ENCODE data around the gene ARPC1B. TPM values are rescaled to one million over a fixed set of nuclear protein-coding genes. Genes with fewer than 3 reads are reported as not detected.
"Not testable (repeated sequence)": the region's sequence is repeated elsewhere in the genome, so short reads cannot be mapped to it uniquely, and the experiment has no call there.

The ARPC1B gene
- total RNA-seq, 1 donor from 2014 or later: 300 TPM

DNA sequence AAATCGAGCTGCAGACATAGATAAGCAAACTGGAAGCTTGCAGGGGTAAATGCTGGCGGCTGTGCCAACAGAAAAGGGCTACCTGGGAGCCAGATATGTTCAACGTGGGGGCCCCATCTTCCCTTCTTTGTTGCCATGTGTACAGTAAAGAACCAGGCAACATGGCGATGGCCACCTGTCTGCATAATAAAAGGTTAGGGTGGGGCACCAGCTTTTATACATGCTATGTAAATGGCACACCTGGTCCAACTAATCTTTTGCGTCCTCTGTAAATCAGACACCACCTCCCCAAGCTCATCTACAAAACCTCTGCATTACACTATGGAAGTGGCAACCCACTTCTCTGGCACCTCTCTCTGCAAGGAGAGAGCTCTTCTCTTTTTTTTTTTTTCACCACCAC, 48.1 kb downstream of the ARPC1B start:
- ChIA-PET POLR2A (interaction anchor here (0.7 to 1.3 kb wide), 2 partner anchors 14 to 16 kb away, joined by 3 read pairs; partner anchors contain the start of genes BUD31 and PTCD1), CTCF (no interaction called here)
- no peaks in the 10 kb centered on the region for H3K9me3 Mint-ChIP-seq

DNA sequence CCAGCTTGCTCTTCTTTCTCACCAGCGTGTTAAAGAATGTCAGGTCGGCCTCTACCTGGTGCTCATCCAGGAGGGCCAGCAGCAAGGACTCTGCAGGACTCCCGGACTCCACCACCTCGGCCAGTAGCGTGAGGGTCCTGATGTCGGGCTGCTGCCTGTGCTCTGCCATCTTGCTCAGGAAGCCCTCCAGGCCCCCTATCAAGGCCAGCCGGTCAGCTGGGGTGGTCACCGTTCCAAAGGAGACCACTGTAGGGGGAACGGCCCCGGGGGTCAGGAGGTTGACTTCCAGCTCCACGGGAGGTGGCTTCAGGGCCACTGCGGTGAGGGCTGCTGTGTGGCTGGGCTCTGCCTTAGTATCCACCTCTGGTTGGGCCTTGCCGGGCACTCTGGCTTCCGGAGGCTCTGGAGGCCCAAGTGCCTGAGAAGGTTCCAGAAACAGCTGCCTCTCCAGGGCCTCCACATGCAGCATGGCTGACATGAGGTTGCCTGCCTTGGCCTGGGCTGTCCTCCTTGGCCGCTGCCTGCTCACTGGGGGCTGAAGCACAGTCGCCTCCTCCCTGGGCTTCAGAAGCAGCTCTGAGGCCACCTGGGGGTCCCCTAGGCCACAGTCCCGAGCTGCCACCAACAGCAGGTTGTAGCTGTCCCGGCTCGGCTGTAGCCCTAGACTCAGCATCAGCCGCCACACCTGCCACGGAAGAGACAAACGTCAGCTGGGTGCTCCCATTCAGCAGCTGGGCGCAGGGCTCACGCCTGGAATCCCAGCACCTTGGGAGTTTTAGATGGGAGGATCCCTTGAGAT, 50.6 kb downstream of the ARPC1B start:
- Mint-ChIP-seq H3K27ac (peak overlapping the region; percentile 53), H3K27me3 (no peaks in the 10 kb centered on the region), H3K4me1 (no peaks in the 10 kb centered on the region), H3K4me3 (no peak overlapping the region), H3K36me3 (ENCODE audit: low read depth) (peaks cover 64% of the 10 kb centered on the region), H3K9me3 (no peaks in the 10 kb centered on the region)
- DNase-seq (no peak), ATAC-seq (ENCODE audit: low read depth) (no peak)
- ChIA-PET CTCF (no interaction called here), POLR2A (interaction anchor here (0.6 kb wide), 1 partner anchor 9 kb away, joined by 7 read pairs; no protein-coding TSS in a partner anchor)
- TF ChIP-seq, protein P1, sequence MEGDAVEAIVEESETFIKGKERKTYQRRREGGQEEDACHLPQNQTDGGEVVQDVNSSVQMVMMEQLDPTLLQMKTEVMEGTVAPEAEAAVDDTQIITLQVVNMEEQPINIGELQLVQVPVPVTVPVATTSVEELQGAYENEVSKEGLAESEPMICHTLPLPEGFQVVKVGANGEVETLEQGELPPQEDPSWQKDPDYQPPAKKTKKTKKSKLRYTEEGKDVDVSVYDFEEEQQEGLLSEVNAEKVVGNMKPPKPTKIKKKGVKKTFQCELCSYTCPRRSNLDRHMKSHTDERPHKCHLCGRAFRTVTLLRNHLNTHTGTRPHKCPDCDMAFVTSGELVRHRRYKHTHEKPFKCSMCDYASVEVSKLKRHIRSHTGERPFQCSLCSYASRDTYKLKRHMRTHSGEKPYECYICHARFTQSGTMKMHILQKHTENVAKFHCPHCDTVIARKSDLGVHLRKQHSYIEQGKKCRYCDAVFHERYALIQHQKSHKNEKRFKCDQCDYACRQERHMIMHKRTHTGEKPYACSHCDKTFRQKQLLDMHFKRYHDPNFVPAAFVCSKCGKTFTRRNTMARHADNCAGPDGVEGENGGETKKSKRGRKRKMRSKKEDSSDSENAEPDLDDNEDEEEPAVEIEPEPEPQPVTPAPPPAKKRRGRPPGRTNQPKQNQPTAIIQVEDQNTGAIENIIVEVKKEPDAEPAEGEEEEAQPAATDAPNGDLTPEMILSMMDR (IDR thresholded peaks at IDR 0.05): no peak
- intact Hi-C loops (cut with micrococcal nuclease): no loop called here

More for the DNA sequence above, 48.1 kb downstream of the ARPC1B start:
- no peak for DNase-seq
- peaks cover 71% of the 10 kb centered on the region for H3K36me3 Mint-ChIP-seq (ENCODE audit: low read depth)
- intact Hi-C loops (cut with micrococcal nuclease): no loop called here
- H3K27me3 Mint-ChIP-seq: no peaks in the 10 kb centered on the region
- no peak overlapping the region for H3K27ac Mint-ChIP-seq
- TF ChIP-seq, protein P1 (IDR thresholded peaks at IDR 0.05): no peak
- no peak overlapping the region for H3K4me3 Mint-ChIP-seq
- H3K4me1 Mint-ChIP-seq: no peaks in the 10 kb centered on the region
- ATAC-seq (ENCODE audit: low read depth): no peak

DNA sequence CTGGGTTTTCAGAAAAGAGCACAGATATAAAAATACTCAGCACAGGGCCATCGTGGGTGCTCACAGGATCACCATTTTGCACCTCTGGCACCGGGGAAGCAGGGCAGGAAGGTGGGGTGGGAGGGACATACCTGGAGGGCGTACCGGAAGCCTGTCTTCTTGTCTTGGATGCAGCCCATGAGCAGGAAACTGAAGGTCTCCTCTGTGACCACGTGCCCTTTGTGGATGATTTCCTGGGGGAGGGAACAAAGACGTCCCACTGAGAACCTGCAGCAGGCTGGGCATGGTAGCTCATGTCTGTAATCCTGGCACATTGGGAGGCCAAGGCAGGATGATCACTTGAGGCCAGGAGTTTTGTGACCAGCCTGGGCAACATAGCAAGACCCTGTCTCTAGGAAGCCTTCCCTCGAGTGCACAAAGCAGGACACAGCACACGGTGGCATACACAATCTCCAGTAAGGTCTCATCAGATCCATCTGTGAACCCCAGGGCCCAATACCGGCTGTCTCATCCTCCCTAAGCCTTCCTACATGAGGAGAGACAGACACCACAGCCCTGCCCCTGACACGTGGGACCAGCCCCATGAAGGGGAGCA, 54.5 kb downstream of the ARPC1B start:
- Mint-ChIP-seq H3K4me3 (no peak overlapping the region), H3K4me1 (no peaks in the 10 kb centered on the region), H3K27ac (no peak overlapping the region), H3K9me3 (no peaks in the 10 kb centered on the region), H3K27me3 (no peaks in the 10 kb centered on the region), H3K36me3 (ENCODE audit: low read depth) (peaks cover 57% of the 10 kb centered on the region)
- no peak for DNase-seq
- ChIA-PET POLR2A (interaction anchor here (0.6 to 0.7 kb wide), 2 partner anchors 51 to 1116 kb away, joined by 3 to 5 read pairs; no protein-coding TSS in a partner anchor), CTCF (no interaction called here)
- TF ChIP-seq, protein P1 (IDR thresholded peaks at IDR 0.05): no peak
- no peak for ATAC-seq (ENCODE audit: low read depth)
- intact Hi-C loops (cut with micrococcal nuclease): no loop called here

DNA sequence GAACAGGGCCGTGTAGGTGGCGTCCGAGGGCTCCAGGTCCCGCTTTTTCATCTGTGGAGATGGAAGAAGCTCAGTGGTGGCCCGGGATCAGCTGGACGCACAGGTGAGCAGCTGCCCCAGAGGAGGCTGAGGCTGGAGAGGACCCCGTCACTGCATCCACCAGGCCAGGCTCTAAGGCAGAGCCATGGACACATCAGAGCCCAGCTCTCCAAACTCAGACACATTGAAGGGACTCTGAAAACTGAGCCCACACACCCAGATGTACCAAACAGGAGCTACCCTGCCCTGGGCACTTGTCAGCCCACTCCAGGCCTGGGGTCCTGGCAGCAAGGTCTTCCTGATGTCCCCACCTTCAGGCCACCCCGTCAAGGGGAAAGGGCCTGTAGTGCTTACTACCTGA, 55.2 kb downstream of the ARPC1B start:
- no peak for DNase-seq
- no peak overlapping the region for H3K4me3 Mint-ChIP-seq
- intact Hi-C loops (cut with micrococcal nuclease): no loop called here
- TF ChIP-seq, protein P1 (IDR thresholded peaks at IDR 0.05): no peak
- H3K27me3 Mint-ChIP-seq: no peaks in the 10 kb centered on the region
- H3K4me1 Mint-ChIP-seq: no peaks in the 10 kb centered on the region
- no peak overlapping the region for H3K27ac Mint-ChIP-seq
- ATAC-seq (ENCODE audit: low read depth): no peak
- H3K36me3 Mint-ChIP-seq (ENCODE audit: low read depth): peaks cover 56% of the 10 kb centered on the region
- no peaks in the 10 kb centered on the region for H3K9me3 Mint-ChIP-seq
- POLR2A ChIA-PET: interaction anchor here (0.6 kb wide), 1 partner anchor 51 kb away, joined by 5 read pairs; no protein-coding TSS in a partner anchor
- CTCF ChIA-PET: no interaction called here

DNA sequence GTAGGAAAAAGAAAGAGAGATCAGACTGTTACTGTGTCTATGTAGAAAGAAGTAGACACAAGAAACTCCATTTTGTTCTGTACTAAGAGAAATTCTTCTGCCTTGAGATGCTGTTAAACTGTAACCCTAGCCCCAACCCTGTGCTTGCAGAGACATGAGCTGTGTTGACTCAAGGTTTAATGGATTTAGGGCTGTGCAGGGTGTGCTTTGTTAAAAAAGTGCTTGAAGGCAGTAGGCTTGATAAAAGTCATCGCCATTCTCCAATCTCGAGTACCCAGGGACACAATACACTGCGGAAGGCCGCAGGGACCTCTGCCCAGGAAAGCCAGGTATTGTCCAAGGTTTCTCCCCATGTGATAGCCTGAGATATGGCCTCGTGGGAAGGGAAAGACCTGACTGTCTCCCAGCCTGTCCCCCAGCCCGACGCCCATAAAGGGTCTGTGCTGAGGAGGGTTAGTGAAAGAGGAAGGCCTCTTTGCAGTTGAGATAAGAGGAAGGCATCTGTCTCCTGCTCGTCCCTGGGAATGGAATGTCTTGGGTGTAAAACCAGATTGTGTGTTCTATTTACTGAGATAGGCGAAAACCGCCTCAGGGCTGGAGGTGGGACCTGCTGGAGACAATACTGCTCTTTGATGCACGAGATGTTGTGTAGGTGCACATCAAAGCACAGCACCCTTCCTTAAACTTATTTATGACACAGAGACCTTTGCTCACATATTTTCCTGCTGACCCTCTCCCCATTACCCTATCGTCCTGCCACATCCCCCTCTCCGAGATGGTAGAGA, 57.4 kb downstream of the ARPC1B start:
- DNase-seq; H3K4me3 Mint-ChIP-seq; H3K9me3 Mint-ChIP-seq; H3K4me1 Mint-ChIP-seq; H3K27me3 Mint-ChIP-seq; H3K27ac Mint-ChIP-seq; CTCF ChIA-PET; ATAC-seq (ENCODE audit: low read depth); intact Hi-C loops (cut with micrococcal nuclease): not testable (repeated sequence)
- peaks cover 52% of the 10 kb centered on the region for H3K36me3 Mint-ChIP-seq (ENCODE audit: low read depth)
- POLR2A ChIA-PET: interaction anchor here (0.5 kb wide), 1 partner anchor 116 kb away, joined by 3 read pairs; no protein-coding TSS in a partner anchor
